ENCODE data around the gene ARHGEF37.

DNA sequence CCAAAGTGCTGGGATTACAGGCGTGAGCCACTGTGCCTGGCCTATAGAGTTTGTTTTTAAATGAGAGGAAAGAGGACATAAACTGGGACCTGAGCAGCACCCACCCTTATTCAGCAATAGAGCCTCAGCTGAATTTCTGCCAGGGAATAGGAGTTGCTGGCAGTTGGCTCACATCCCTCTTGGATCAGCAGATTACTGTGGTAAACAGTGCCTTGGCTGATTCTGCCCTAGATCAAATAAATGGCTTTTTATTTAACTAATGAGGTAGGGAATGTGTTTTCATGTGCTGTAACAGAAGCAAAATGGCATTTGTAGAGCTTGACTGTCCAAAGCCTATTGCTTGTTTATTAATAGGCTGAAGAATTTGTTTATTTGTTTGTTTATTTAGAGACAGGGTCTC is 2.1 kb downstream of the ARHGEF37 start:
- TF ChIP-seq, protein P1, sequence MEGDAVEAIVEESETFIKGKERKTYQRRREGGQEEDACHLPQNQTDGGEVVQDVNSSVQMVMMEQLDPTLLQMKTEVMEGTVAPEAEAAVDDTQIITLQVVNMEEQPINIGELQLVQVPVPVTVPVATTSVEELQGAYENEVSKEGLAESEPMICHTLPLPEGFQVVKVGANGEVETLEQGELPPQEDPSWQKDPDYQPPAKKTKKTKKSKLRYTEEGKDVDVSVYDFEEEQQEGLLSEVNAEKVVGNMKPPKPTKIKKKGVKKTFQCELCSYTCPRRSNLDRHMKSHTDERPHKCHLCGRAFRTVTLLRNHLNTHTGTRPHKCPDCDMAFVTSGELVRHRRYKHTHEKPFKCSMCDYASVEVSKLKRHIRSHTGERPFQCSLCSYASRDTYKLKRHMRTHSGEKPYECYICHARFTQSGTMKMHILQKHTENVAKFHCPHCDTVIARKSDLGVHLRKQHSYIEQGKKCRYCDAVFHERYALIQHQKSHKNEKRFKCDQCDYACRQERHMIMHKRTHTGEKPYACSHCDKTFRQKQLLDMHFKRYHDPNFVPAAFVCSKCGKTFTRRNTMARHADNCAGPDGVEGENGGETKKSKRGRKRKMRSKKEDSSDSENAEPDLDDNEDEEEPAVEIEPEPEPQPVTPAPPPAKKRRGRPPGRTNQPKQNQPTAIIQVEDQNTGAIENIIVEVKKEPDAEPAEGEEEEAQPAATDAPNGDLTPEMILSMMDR (IDR thresholded peaks at IDR 0.05) = no peak
- TF ChIP-seq POLR2A (IDR thresholded peaks at IDR 0.05) (no peak), POLR2AphosphoS5 (IDR thresholded peaks at IDR 0.05; ENCODE audit: insufficient read depth in 1 of 2, low read depth in 1 of 2) (peak in 1 of 2 donors; percentile 79)
